Motor neuron (in vitro differentiated cells): ENCODE data around the gene NBEAL2. TPM values are rescaled to one million over a fixed set of nuclear protein-coding genes. Genes with fewer than 3 reads are reported as not detected.

Experiments
- ATAC-seq, 8 experiments: fragments of 200-7000 bp; cut with Tn5 transposase; replicated peaks in 6 of 8; 2 replicates each; pipeline ENCODE4 v1.8.0; 2021; ENCODE audit warnings: mild to moderate bottlenecking in 8 of 8, moderate library complexity in 8 of 8
- H3K27ac ChIP-seq, 2 donors: fragments of 250-450 bp; sonication (Bioruptor Pico); 2 replicates each; pipeline ENCODE4 v1.9.0; 2021; ENCODE audit warnings: antibody characterized with exemption in 2 of 2, mild to moderate bottlenecking in 2 of 2, moderate library complexity in 1 of 2
- H3K4me1 ChIP-seq, 2 donors: fragments of 250-450 bp; sonication (Bioruptor Pico); replicated peaks in 1 of 2; 2 replicates each; pipeline ENCODE4 v1.6.1; 2021; ENCODE audit warnings: antibody characterized with exemption in 2 of 2, mild to moderate bottlenecking in 2 of 2, moderate library complexity in 1 of 2
- H3K4me3 ChIP-seq, 5 donors: fragments of 250-450 bp; sonication (Bioruptor Pico); 2 replicates each; pipeline ENCODE4 v1.9.0; 2021; ENCODE audit warnings: antibody characterized with exemption in 5 of 5, mild to moderate bottlenecking in 5 of 5, moderate library complexity in 4 of 5
- WGBS, 10 experiments: fragments of 450-650 bp; shearing (Covaris generic); methylation state at CpG; one replicate each; pipeline ENCODE4 v1.0.0; 2022; 5-methylcytosine and 5-hydroxymethylcytosine counted together
- in situ Hi-C, 9 experiments: fragments of 400-800 bp; cut with MboI; loops; one replicate each; pipeline ENCODE4 v1.15.0; 2021; ENCODE audit warnings: low sequenced_read_pairs in 9 of 9, low pct_unique_long_range_greater_than_20kb in 2 of 9; ENCODE audit not compliant: unreplicated experiment in 9 of 9
- total RNA-seq, 8 experiments: library from RNA; unstranded; fragments of 300-600 nt; gene quantifications; 2 replicates each; pipeline versions ENCODE4 v1.2.3 to v1.2.4, GENCODE V29; 2022

The NBEAL2 gene
- total RNA-seq, 8 experiments from 2014 or later = 1.7 to 23.4 (median 4.4) TPM

- in situ Hi-C loops = no loop called here
- Histone ChIP-seq H3K4me3 (no peak overlapping the region), H3K4me1 (peaks cover 0 to 3% of the 10 kb centered on the region in 2 donors), H3K27ac (no peak overlapping the region)
- WGBS, 10 experiments = 73 to 96% (median 90%) methylated on average over 3 to 16 of the region's 27 CpGs; no CpG with 5 or more reads in 7 of the 10 experiments
- no peak for ATAC-seq
Measured at GRCh38 chr3:47003461-47004368, 24.2 kb downstream of the NBEAL2 start.

- Histone ChIP-seq H3K4me3 (no peak overlapping the region), H3K4me1 (peaks cover under 1 to 4% of the 10 kb centered on the region in 2 donors), H3K27ac (no peak overlapping the region)
- ATAC-seq = no peak
- in situ Hi-C loops = no loop called here
- WGBS, 10 experiments = 40 to 100% (median 100%) methylated on average over 1 to 7 of the region's 17 CpGs; no CpG with 5 or more reads in 6 of the 10 experiments
Measured at GRCh38 chr3:47004369-47005211, 25.1 kb downstream of the NBEAL2 start.

GRCh38 chr3:47005212-47006144, 26.0 kb downstream of the NBEAL2 start:
- no peak overlapping the region for H3K4me3 ChIP-seq
- no peak for ATAC-seq
- in situ Hi-C loops = no loop called here

GRCh38 chr3:47006145-47006651, 26.7 kb downstream of the NBEAL2 start:
- in situ Hi-C loops = no loop called here
- 70 to 100% (median 87%) methylated on average over 1 to 7 of the region's 9 CpGs; no CpG with 5 or more reads in 3 of the 10 experiments for WGBS, 10 experiments
- Histone ChIP-seq H3K4me1 (peaks cover 7% of the 10 kb centered on the region in 2 donors), H3K27ac (no peak overlapping the region), H3K4me3 (no peak overlapping the region)
- no peak for ATAC-seq

More at GRCh38 chr3:47005212-47006144, 26.0 kb downstream of the NBEAL2 start:
- 73 to 97% (median 83%) methylated on average over 1 to 9 of the region's 32 CpGs; no CpG with 5 or more reads in 3 of the 10 experiments for WGBS, 10 experiments
- peaks cover 7% of the 10 kb centered on the region in 2 donors for H3K4me1 ChIP-seq
- no peak overlapping the region for H3K27ac ChIP-seq

- H3K4me3 ChIP-seq = no peak overlapping the region
- peaks cover 7% of the 10 kb centered on the region in 2 donors for H3K4me1 ChIP-seq
- no peak overlapping the region for H3K27ac ChIP-seq
- no peak for ATAC-seq
- WGBS, 10 experiments = 40 to 80% methylated on average over 1 of the region's 3 CpGs; no CpG with 5 or more reads in 8 of the 10 experiments
- in situ Hi-C loops = no loop called here
Measured at GRCh38 chr3:47007001-47007400, 27.5 kb downstream of the NBEAL2 start.

GRCh38 chr3:47007482-47008233, 28.2 kb downstream of the NBEAL2 start:
- in situ Hi-C loops = no loop called here
- Histone ChIP-seq H3K4me3 (no peak overlapping the region), H3K4me1 (peaks cover 7% of the 10 kb centered on the region in 2 donors), H3K27ac (no peak overlapping the region)
- 100% methylated on average over 1 of the region's 16 CpGs; no CpG with 5 or more reads in 9 of the 10 experiments for WGBS, 10 experiments
- no peak for ATAC-seq

- Histone ChIP-seq H3K4me1 (peaks cover 7% of the 10 kb centered on the region in 2 donors), H3K4me3 (peak overlapping the region in 1 of 5 donors; percentile 45), H3K27ac (no peak overlapping the region)
- ATAC-seq = no peak
- in situ Hi-C loops = no loop called here
- WGBS, 10 experiments = 80 to 100% (median 82%) methylated on average over 1 to 5 of the region's 13 CpGs; no CpG with 5 or more reads in 5 of the 10 experiments
Measured at GRCh38 chr3:47008234-47008796, 28.8 kb downstream of the NBEAL2 start.

- in situ Hi-C loops = no loop called here
- Histone ChIP-seq H3K4me1 (peaks cover 7% of the 10 kb centered on the region in 2 donors), H3K27ac (no peak overlapping the region), H3K4me3 (peak overlapping the region; percentile 30 to 45 (median 32))
- no peak for ATAC-seq
- WGBS, 10 experiments = 19 to 55% methylated on average over 2 to 5 of the region's 23 CpGs; no CpG with 5 or more reads in 8 of the 10 experiments
Measured at GRCh38 chr3:47008851-47009224, 29.4 kb downstream of the NBEAL2 start.

- Histone ChIP-seq H3K4me1 (peaks cover 7% of the 10 kb centered on the region in 2 donors), H3K27ac (peak overlapping the region; percentile 40 to 71), H3K4me3 (peak overlapping the region; percentile 30 to 45 (median 32))
- peak; percentile 91 to 96 (median 93) for ATAC-seq
- in situ Hi-C loops = no loop called here
- 0 to 31% (median 25%) methylated on average over 4 to 8 of the region's 85 CpGs; no CpG with 5 or more reads in 7 of the 10 experiments for WGBS, 10 experiments
Measured at GRCh38 chr3:47009225-47010110, 30.0 kb downstream of the NBEAL2 start.

- H3K4me3 ChIP-seq = peak overlapping the region in 3 of 5 donors; percentile 31 to 45 (median 38)
- 40 to 100% (median 93%) methylated on average over 1 to 5 of the region's 23 CpGs; no CpG with 5 or more reads in 6 of the 10 experiments for WGBS, 10 experiments
- H3K4me1 ChIP-seq = peaks cover 7% of the 10 kb centered on the region in 2 donors
- H3K27ac ChIP-seq = peak overlapping the region in 1 of 2 donors; percentile 71
- ATAC-seq = no peak
- in situ Hi-C loops = no loop called here
Measured at GRCh38 chr3:47010111-47010712, 30.7 kb downstream of the NBEAL2 start.
